ENCODE measurements around the gene EEFSEC.

EEFSEC gene

GRCh38 chr3:128285967-128286321 lies 132.7 kb downstream of the EEFSEC start:
- TF ChIP-seq REST (IDR thresholded peaks at IDR 0.05; ENCODE audit: insufficient replicate concordance, low read depth) (no peak), GABPA (IDR thresholded peaks at IDR 0.05; ENCODE audit: low read depth) (no peak), POLR2AphosphoS5 (IDR thresholded peaks at IDR 0.05; ENCODE audit: low read depth) (no peak), SPI1 (IDR thresholded peaks at IDR 0.05; ENCODE audit: borderline replicate concordance, low read depth) (no peak), CTCF (IDR thresholded peaks at IDR 0.05; ENCODE audit: insufficient read depth, low read length) (no peak)

GRCh38 chr3:128286691-128287090 lies 133.4 kb downstream of the EEFSEC start:
- no peak for TF ChIP-seq GABPA (IDR thresholded peaks at IDR 0.05; ENCODE audit: low read depth)
- TF ChIP-seq POLR2AphosphoS5 (IDR thresholded peaks at IDR 0.05; ENCODE audit: low read depth): no peak
- TF ChIP-seq SPI1 (IDR thresholded peaks at IDR 0.05; ENCODE audit: borderline replicate concordance, low read depth): no peak
- TF ChIP-seq REST (IDR thresholded peaks at IDR 0.05; ENCODE audit: insufficient replicate concordance, low read depth): no peak
- TF ChIP-seq CTCF (IDR thresholded peaks at IDR 0.05; ENCODE audit: insufficient read depth, low read length): no peak
- no peak for DNase-seq (ENCODE audit: low read depth in 1 of 2, low spot score in 1 of 2)
- H3K27me3 ChIP-seq (ENCODE audit: insufficient read depth, poor library complexity, severe bottlenecking): no peaks in the 10 kb centered on the region
- H3K27ac ChIP-seq (replicated peaks): no peak overlapping the region
- no peak overlapping the region for H3K4me3 ChIP-seq (replicated peaks; ENCODE audit: insufficient read depth, low read length)

More at GRCh38 chr3:128285967-128286321, 132.7 kb downstream of the EEFSEC start:
- Histone ChIP-seq H3K4me3 (replicated peaks; ENCODE audit: insufficient read depth, low read length) (no peak overlapping the region), H3K27ac (replicated peaks) (no peak overlapping the region), H3K27me3 (ENCODE audit: insufficient read depth, poor library complexity, severe bottlenecking) (no peaks in the 10 kb centered on the region)
- no peak for DNase-seq (ENCODE audit: low read depth in 1 of 2, low spot score in 1 of 2)

- Histone ChIP-seq H3K4me3 (replicated peaks; ENCODE audit: insufficient read depth, low read length) (no peak overlapping the region), H3K27me3 (ENCODE audit: insufficient read depth, poor library complexity, severe bottlenecking) (no peaks in the 10 kb centered on the region), H3K27ac (replicated peaks) (no peak overlapping the region)
- no peak for TF ChIP-seq CTCF (IDR thresholded peaks at IDR 0.05; ENCODE audit: insufficient read depth, low read length)
- TF ChIP-seq GABPA (IDR thresholded peaks at IDR 0.05; ENCODE audit: low read depth): no peak
- no peak for TF ChIP-seq REST (IDR thresholded peaks at IDR 0.05; ENCODE audit: insufficient replicate concordance, low read depth)
- TF ChIP-seq SPI1 (IDR thresholded peaks at IDR 0.05; ENCODE audit: borderline replicate concordance, low read depth): no peak
- no peak for DNase-seq (ENCODE audit: low read depth in 1 of 2, low spot score in 1 of 2)
These were observed 133.9 kb downstream of the EEFSEC start for GRCh38 chr3:128287216-128287615.

Data from HL-60 (cell line).